Neural cell (in vitro differentiated cells): Measurements from ENCODE around the gene FAM234A. TPM values are rescaled to one million over a fixed set of nuclear protein-coding genes. Genes with fewer than 3 reads are reported as not detected.

ENCODE experiments used
- H2AFZ ChIP-seq: fragments of 200-600, 300-800 bp; sonication (generic), shearing (Covaris generic); 2 replicates; pipeline ENCODE4 v1.6.0; 2014; ENCODE audit warnings: low read depth, mild to moderate bottlenecking, antibody characterized with exemption, low read length, moderate library complexity
- H3F3A ChIP-seq: fragments of 200-600 bp; shearing (Covaris generic); 2 replicates; pipeline ENCODE4 v1.6.1; 2016; ENCODE audit warnings: mild to moderate bottlenecking, moderate library complexity, mixed read lengths, antibody characterized with exemption, low read length; ENCODE audit not compliant: insufficient read depth, poor library complexity, severe bottlenecking
- H3K27ac ChIP-seq: fragments of 200-600, 300-800 bp; sonication (generic), shearing (Covaris generic); 2 replicates; pipeline ENCODE4 v1.5.1; 2014; ENCODE audit warnings: mild to moderate bottlenecking, low read length, moderate library complexity
- H3K27me3 ChIP-seq: fragments of 300-800, 200-600 bp; sonication (generic), shearing (Covaris generic); 2 replicates; pipeline ENCODE4 v1.6.0; 2014; ENCODE audit warnings: mild to moderate bottlenecking, low read depth, low read length, moderate library complexity; ENCODE audit not compliant: insufficient read depth
- H3K36me3 ChIP-seq: fragments of 300-800, 200-600 bp; sonication (generic), shearing (Covaris generic); 2 replicates; pipeline ENCODE4 v1.5.1; 2014; ENCODE audit warnings: mild to moderate bottlenecking, antibody characterized with exemption, low read length, moderate library complexity; ENCODE audit not compliant: insufficient read depth
- H3K4me2 ChIP-seq: fragments of 300-800, 200-600 bp; sonication (generic), shearing (Covaris generic); 2 replicates; pipeline ENCODE4 v1.6.0; 2014; ENCODE audit warnings: mild to moderate bottlenecking, low read length
- H3K4me3 ChIP-seq: fragments of 300-800, 200-600 bp; sonication (generic), shearing (Covaris generic); 2 replicates; pipeline ENCODE4 v1.5.1; 2014; ENCODE audit warnings: mild to moderate bottlenecking, low read length, moderate library complexity
- H3K79me2 ChIP-seq: fragments of 200-600 bp; shearing (Covaris generic); replicated peaks from 2 replicates; pipeline ENCODE4 v1.6.0; 2014; ENCODE audit warnings: mild to moderate bottlenecking, low read length, moderate library complexity; ENCODE audit not compliant: insufficient read depth
- H3K9ac ChIP-seq: fragments of 300-800, 200-600 bp; sonication (generic), shearing (Covaris generic); 2 replicates; pipeline ENCODE4 v1.6.1; 2016; ENCODE audit warnings: mild to moderate bottlenecking, low read length, mixed read lengths
- H3K9me2 ChIP-seq: fragments of 200-600 bp; shearing (Covaris generic); 2 replicates; pipeline ENCODE4 v1.6.1; 2016; ENCODE audit warnings: mild to moderate bottlenecking, low read length, mixed read lengths; ENCODE audit not compliant: insufficient read depth
- H3K9me3 ChIP-seq: fragments of 200-600, 300-800 bp; sonication (generic), shearing (Covaris generic); 2 replicates; pipeline ENCODE4 v1.6.1; 2016; ENCODE audit warnings: mild to moderate bottlenecking, mixed run types, low read length, moderate library complexity, mixed read lengths
- H4K20me1 ChIP-seq: fragments of 200-600 bp; shearing (Covaris generic); 2 replicates; pipeline ENCODE4 v1.6.1; 2016; ENCODE audit warnings: mild to moderate bottlenecking, mixed run types; ENCODE audit not compliant: insufficient read depth
- EP300 ChIP-seq: fragments of 450-650 bp; conservative IDR thresholded peaks from 2 replicates; pipeline ENCODE4 v1.6.1; 2014; ENCODE audit warnings: antibody characterized with exemption, mild to moderate bottlenecking, moderate library complexity; ENCODE audit not compliant: poor library complexity, severe bottlenecking
- EZH2 ChIP-seq: fragments of 200-600, 300-800 bp; shearing (Covaris generic), sonication (generic); IDR thresholded peaks from 2 replicates; pipeline ENCODE4 v1.6.1; 2014; ENCODE audit warnings: antibody characterized with exemption, low read length, borderline replicate concordance, mild to moderate bottlenecking; ENCODE audit not compliant: insufficient read depth, poor library complexity, severe bottlenecking
- MXI1 ChIP-seq: fragments of 450-650 bp; conservative IDR thresholded peaks from 2 replicates; pipeline ENCODE4 v1.6.1; 2014; ENCODE audit warnings: antibody characterized with exemption, mild to moderate bottlenecking; ENCODE audit not compliant: poor library complexity, severe bottlenecking
- POLR2AphosphoS5 ChIP-seq: IDR thresholded peaks from 2 replicates; pipeline ENCODE4 v1.6.1; 2012
- RAD21 ChIP-seq: fragments of 450-650 bp; conservative IDR thresholded peaks from 2 replicates; pipeline ENCODE4 v1.6.1; 2014; ENCODE audit warnings: antibody characterized with exemption, mild to moderate bottlenecking, moderate library complexity
- SMC3 ChIP-seq: fragments of 450-650 bp; conservative IDR thresholded peaks from 2 replicates; pipeline ENCODE4 v1.6.1; 2014; ENCODE audit warnings: antibody characterized with exemption, mild to moderate bottlenecking, moderate library complexity; ENCODE audit not compliant: poor library complexity
- TAF1 ChIP-seq: IDR thresholded peaks from 2 replicates; pipeline ENCODE4 v1.6.1; 2012; ENCODE audit warnings: low read depth
- polyA plus RNA-seq: library from polyadenylated mRNA; depleted of rRNA; stranded (reverse); fragments of >200 nt; gene quantifications from 2 replicates; pipeline ENCODE4 v1.2.3, GENCODE V29; 2014
- TF ChIP-seq, protein P1 (sequence below): IDR thresholded peaks from 2 replicates; pipeline ENCODE4 v1.6.1; 2012; ENCODE audit warnings: borderline replicate concordance
- TF ChIP-seq, protein P2 (sequence below): fragments of 450-650 bp; IDR thresholded peaks from 2 replicates; pipeline ENCODE4 v1.5.1; 2014; ENCODE audit warnings: antibody characterized with exemption, mild to moderate bottlenecking, moderate library complexity; ENCODE audit not compliant: poor library complexity, severe bottlenecking

The FAM234A gene
- polyA plus RNA-seq, 1 donor from 2014 or later, result 29.9 TPM

DNA sequence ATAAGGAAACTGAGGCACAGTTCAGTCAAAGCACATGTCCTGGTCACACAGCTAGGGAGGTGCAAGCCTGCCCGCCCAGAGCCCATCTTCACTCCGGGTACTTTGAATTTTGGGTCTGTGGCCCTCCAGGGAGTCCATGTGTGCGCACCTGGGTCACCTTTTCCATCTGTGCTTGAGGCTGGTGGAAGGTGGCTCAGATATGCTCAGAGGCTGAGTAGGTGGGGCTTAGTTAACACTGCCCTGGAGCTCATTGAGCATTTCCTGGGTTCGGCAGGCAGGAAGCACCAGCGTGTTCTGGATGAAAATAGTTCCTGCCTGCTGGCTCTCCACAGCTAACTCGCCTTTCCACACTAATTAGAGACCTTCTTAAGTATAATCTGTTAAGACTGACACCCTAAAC is 19.2 kb downstream of the FAM234A start:
- H3K9me3 ChIP-seq, result no peaks in the 10 kb centered on the region
- TF ChIP-seq, protein P1, sequence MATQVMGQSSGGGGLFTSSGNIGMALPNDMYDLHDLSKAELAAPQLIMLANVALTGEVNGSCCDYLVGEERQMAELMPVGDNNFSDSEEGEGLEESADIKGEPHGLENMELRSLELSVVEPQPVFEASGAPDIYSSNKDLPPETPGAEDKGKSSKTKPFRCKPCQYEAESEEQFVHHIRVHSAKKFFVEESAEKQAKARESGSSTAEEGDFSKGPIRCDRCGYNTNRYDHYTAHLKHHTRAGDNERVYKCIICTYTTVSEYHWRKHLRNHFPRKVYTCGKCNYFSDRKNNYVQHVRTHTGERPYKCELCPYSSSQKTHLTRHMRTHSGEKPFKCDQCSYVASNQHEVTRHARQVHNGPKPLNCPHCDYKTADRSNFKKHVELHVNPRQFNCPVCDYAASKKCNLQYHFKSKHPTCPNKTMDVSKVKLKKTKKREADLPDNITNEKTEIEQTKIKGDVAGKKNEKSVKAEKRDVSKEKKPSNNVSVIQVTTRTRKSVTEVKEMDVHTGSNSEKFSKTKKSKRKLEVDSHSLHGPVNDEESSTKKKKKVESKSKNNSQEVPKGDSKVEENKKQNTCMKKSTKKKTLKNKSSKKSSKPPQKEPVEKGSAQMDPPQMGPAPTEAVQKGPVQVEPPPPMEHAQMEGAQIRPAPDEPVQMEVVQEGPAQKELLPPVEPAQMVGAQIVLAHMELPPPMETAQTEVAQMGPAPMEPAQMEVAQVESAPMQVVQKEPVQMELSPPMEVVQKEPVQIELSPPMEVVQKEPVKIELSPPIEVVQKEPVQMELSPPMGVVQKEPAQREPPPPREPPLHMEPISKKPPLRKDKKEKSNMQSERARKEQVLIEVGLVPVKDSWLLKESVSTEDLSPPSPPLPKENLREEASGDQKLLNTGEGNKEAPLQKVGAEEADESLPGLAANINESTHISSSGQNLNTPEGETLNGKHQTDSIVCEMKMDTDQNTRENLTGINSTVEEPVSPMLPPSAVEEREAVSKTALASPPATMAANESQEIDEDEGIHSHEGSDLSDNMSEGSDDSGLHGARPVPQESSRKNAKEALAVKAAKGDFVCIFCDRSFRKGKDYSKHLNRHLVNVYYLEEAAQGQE, result no peak
- no peak for TF ChIP-seq MXI1
- no peak for TF ChIP-seq TAF1
- no peak for TF ChIP-seq RAD21
- no peak for TF ChIP-seq EP300
- no peak for TF ChIP-seq POLR2AphosphoS5
- TF ChIP-seq EZH2, result no peak
- TF ChIP-seq, protein P2, sequence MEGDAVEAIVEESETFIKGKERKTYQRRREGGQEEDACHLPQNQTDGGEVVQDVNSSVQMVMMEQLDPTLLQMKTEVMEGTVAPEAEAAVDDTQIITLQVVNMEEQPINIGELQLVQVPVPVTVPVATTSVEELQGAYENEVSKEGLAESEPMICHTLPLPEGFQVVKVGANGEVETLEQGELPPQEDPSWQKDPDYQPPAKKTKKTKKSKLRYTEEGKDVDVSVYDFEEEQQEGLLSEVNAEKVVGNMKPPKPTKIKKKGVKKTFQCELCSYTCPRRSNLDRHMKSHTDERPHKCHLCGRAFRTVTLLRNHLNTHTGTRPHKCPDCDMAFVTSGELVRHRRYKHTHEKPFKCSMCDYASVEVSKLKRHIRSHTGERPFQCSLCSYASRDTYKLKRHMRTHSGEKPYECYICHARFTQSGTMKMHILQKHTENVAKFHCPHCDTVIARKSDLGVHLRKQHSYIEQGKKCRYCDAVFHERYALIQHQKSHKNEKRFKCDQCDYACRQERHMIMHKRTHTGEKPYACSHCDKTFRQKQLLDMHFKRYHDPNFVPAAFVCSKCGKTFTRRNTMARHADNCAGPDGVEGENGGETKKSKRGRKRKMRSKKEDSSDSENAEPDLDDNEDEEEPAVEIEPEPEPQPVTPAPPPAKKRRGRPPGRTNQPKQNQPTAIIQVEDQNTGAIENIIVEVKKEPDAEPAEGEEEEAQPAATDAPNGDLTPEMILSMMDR, result no peak
- no peak for TF ChIP-seq SMC3
- no peaks in the 10 kb centered on the region for H3K36me3 ChIP-seq
- no peaks in the 10 kb centered on the region for H3K9me2 ChIP-seq
- no peak overlapping the region for H2AFZ ChIP-seq
- H3K27me3 ChIP-seq, result no peaks in the 10 kb centered on the region
- H3K9ac ChIP-seq, result no peak overlapping the region
- H3K4me2 ChIP-seq, result no peak overlapping the region
- H4K20me1 ChIP-seq, result no peaks in the 10 kb centered on the region
- H3K4me3 ChIP-seq, result no peak overlapping the region
- H3F3A ChIP-seq, result no peaks in the 10 kb centered on the region
- no peaks in the 10 kb centered on the region for H3K79me2 ChIP-seq
- no peak overlapping the region for H3K27ac ChIP-seq

DNA sequence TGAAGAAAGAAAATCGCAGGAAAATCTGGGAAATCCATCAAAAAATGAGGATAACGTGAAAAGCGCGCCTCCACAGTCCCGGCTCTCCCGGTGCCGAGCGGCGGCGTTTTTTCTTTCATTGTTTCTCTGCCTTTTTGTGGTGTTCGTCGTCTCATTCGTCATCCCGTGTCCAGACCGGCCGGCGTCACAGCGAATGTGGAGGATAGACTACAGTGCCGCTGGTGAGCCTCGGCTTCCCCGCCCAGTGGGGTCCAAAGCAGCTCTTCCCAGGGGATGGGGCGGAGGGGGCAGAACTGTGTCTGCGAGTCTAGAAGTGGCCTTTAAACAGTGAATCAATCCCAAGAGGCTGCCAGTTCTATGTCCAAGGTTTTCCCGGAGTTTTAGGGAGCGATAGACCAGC is 19.8 kb downstream of the FAM234A start:
- Histone ChIP-seq H3K27ac (no peak overlapping the region), H2AFZ (no peak overlapping the region), H3K4me3 (no peak overlapping the region), H3K36me3 (no peaks in the 10 kb centered on the region), H3F3A (no peaks in the 10 kb centered on the region), H3K27me3 (no peaks in the 10 kb centered on the region), H4K20me1 (no peaks in the 10 kb centered on the region), H3K4me2 (no peak overlapping the region), H3K9me3 (no peaks in the 10 kb centered on the region), H3K9me2 (no peaks in the 10 kb centered on the region), H3K9ac (no peak overlapping the region), H3K79me2 (no peaks in the 10 kb centered on the region)
- TF ChIP-seq SMC3 (no peak), EP300 (no peak), EZH2 (no peak), TAF1 (no peak), POLR2AphosphoS5 (no peak), MXI1 (no peak), RAD21 (no peak)
- TF ChIP-seq, protein P1, result no peak
- TF ChIP-seq, protein P2, result no peak
